HepG2 (cell line): Measurements from ENCODE around the gene SEMA4A. TPM values are rescaled to one million over a fixed set of nuclear protein-coding genes. Genes with fewer than 3 reads are reported as not detected.

Experiments used
- ATM ChIP-seq: fragments of 450-650 bp; IDR thresholded peaks from 2 replicates; pipeline ENCODE4 v1.7.1; 2017; ENCODE audit warnings: mild to moderate bottlenecking, borderline replicate concordance
- BCLAF1 ChIP-seq: fragments of 450-650 bp; IDR thresholded peaks from 2 replicates; pipeline ENCODE4 v1.6.1; 2017; ENCODE audit warnings: mild to moderate bottlenecking
- HMGXB3 ChIP-seq: sonication (generic); formaldehyde crosslinking; IDR thresholded peaks from 2 replicates; pipeline ENCODE4 v1.4.0; 2020; ENCODE audit warnings: missing genetic modification reagents, borderline replicate concordance
- HNF4G ChIP-seq, 2 experiments: sonication (generic) in 1 of 2; formaldehyde crosslinking in 1 of 2; IDR thresholded peaks; 2 replicates each; pipeline versions ENCODE4 v1.4.0 to v1.6.1; 2011 to 2020; ENCODE audit warnings: borderline replicate concordance in 2 of 2, low read depth in 2 of 2, mild to moderate bottlenecking in 2 of 2, low read length in 1 of 2, missing genetic modification reagents in 1 of 2, moderate library complexity in 1 of 2
- KDM5B ChIP-seq: sonication (generic); formaldehyde crosslinking; IDR thresholded peaks from 2 replicates; pipeline ENCODE4 v1.4.0; 2020; ENCODE audit warnings: missing genetic modification reagents, mild to moderate bottlenecking, borderline replicate concordance
- LBX2 ChIP-seq: sonication (generic); formaldehyde crosslinking; IDR thresholded peaks from 2 replicates; pipeline ENCODE4 v1.5.0; 2020; ENCODE audit warnings: missing genetic modification reagents, mild to moderate bottlenecking, borderline replicate concordance
- NFRKB ChIP-seq: fragments of 450-650 bp; IDR thresholded peaks from 2 replicates; pipeline ENCODE4 v1.6.1; 2017
- SOX5 ChIP-seq: IDR thresholded peaks from 2 replicates; pipeline ENCODE4 v1.6.1; 2016; ENCODE audit warnings: borderline replicate concordance
- TOPORS ChIP-seq: sonication (generic); formaldehyde crosslinking; IDR thresholded peaks from 2 replicates; pipeline ENCODE4 v1.8.0; 2023; ENCODE audit warnings: mild to moderate bottlenecking, missing genetic modification reagents
- ZBTB14 ChIP-seq: sonication (generic); formaldehyde crosslinking; IDR thresholded peaks from 2 replicates; pipeline ENCODE4 v1.4.0; 2020; ENCODE audit warnings: missing genetic modification reagents
- ZNF263 ChIP-seq: sonication (generic); formaldehyde crosslinking; IDR thresholded peaks from 2 replicates; pipeline ENCODE4 v1.4.0; 2020; ENCODE audit warnings: missing genetic modification reagents
- ZNF713 ChIP-seq: sonication (generic); formaldehyde crosslinking; IDR thresholded peaks from 2 replicates; pipeline ENCODE4 v1.4.0; 2020; ENCODE audit warnings: mild to moderate bottlenecking, missing genetic modification reagents
- ZNF777 ChIP-seq: sonication (generic); formaldehyde crosslinking; IDR thresholded peaks from 2 replicates; pipeline ENCODE4 v1.4.0; 2020; ENCODE audit warnings: missing genetic modification reagents
- ZNF790 ChIP-seq: sonication (generic); formaldehyde crosslinking; IDR thresholded peaks from 2 replicates; pipeline ENCODE4 v1.8.0; 2022; ENCODE audit warnings: missing genetic modification reagents, mild to moderate bottlenecking, borderline replicate concordance
- polyA plus RNA-seq, 8 experiments: library from polyadenylated mRNA; depleted of rRNA in 3 of 8; stranded (reverse) in 7 of 8; unstranded in 1 of 8; fragments of >200 nt; fragmentation: Illumina TruSeq in 4 of 8; extraction: Trizol in 4 of 8; gene quantifications; 2 replicates each; pipeline versions ENCODE4 v1.2.1 to v1.2.3, GENCODE V29; 2011 to 2016; ENCODE audit warnings: low read depth in 4 of 8, missing spikeins in 1 of 8, mixed read lengths in 1 of 8; ENCODE audit not compliant: insufficient read depth in 1 of 8
- total RNA-seq, 5 experiments: library from RNA; depleted of rRNA; stranded (reverse); fragments of >200 nt; fragmentation: Illumina TruSeq; extraction: Trizol; gene quantifications; 2 replicates each; pipeline ENCODE4 v1.2.3, GENCODE V29; 2016; ENCODE audit warnings: low read depth in 1 of 5
- TF ChIP-seq, protein P1 (sequence below): IDR thresholded peaks from 2 replicates; pipeline ENCODE4 v1.6.1; 2012; ENCODE audit warnings: low read depth, low read length, improper control_type of control experiment
- TF ChIP-seq, protein P2 (sequence below): sonication (generic); formaldehyde crosslinking; IDR thresholded peaks from 2 replicates; pipeline ENCODE4 v1.8.0; 2022; ENCODE audit warnings: mild to moderate bottlenecking, missing genetic modification reagents; ENCODE audit not compliant: insufficient replicate concordance

SEMA4A gene
- total and polyA plus RNA-seq, 2 of the 13 experiments (the other 11 are each of a cell fraction or from before 2014, with no cell fraction given) = 0.09 to 0.20 TPM

- TF ChIP-seq LBX2 (CRISPR knock-in tag) (no peak), NFRKB (no peak), ZNF263 (CRISPR knock-in tag) (no peak), BCLAF1 (no peak), HNF4G (IDR thresholded peaks at IDR 0.05; ENCODE audit: borderline replicate concordance, low read depth, low read length) (0 out of 2 replicates have a peak, but pooled peaks have one; percentile 10), HNF4G (CRISPR knock-in tag; IDR thresholded peaks at IDR 0.05; ENCODE audit: borderline replicate concordance, low read depth) (no peak), ZNF713 (no peak), ZBTB14 (CRISPR knock-in tag) (no peak), ZNF790 (CRISPR knock-in tag) (no peak), SOX5 (peak; percentile 45; the same call in 1 of the 2 replicates), ZNF777 (CRISPR knock-in tag) (no peak), KDM5B (CRISPR knock-in tag) (no peak), TOPORS (CRISPR knock-in tag) (no peak), HMGXB3 (CRISPR knock-in tag) (no peak), ATM (no peak)
- TF ChIP-seq, protein P1, sequence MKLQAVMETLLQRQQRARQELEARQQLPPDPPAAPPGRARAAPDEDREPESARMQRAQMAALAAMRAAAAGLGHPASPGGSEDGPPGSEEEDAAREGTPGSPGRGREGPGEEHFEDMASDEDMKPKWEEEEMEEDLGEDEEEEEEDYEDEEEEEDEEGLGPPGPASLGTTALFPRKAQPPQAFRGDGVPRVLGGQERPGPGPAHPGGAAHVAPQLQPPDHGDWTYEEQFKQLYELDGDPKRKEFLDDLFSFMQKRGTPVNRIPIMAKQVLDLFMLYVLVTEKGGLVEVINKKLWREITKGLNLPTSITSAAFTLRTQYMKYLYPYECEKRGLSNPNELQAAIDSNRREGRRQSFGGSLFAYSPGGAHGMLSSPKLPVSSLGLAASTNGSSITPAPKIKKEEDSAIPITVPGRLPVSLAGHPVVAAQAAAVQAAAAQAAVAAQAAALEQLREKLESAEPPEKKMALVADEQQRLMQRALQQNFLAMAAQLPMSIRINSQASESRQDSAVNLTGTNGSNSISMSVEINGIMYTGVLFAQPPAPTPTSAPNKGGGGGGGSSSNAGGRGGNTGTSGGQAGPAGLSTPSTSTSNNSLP = peak; percentile 76
- TF ChIP-seq, protein P2, sequence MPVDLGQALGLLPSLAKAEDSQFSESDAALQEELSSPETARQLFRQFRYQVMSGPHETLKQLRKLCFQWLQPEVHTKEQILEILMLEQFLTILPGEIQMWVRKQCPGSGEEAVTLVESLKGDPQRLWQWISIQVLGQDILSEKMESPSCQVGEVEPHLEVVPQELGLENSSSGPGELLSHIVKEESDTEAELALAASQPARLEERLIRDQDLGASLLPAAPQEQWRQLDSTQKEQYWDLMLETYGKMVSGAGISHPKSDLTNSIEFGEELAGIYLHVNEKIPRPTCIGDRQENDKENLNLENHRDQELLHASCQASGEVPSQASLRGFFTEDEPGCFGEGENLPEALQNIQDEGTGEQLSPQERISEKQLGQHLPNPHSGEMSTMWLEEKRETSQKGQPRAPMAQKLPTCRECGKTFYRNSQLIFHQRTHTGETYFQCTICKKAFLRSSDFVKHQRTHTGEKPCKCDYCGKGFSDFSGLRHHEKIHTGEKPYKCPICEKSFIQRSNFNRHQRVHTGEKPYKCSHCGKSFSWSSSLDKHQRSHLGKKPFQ = no peak
Observed at GRCh38 chr1:156191292-156191964, 38.0 kb downstream of the SEMA4A start (continued).
